Head of caudate nucleus (tissue), 42 donors: Measurements from ENCODE around the gene RXRG.

ENCODE experiments used
- DNase-seq, 42 donors: peaks; one replicate each; pipeline versions ENCODE4 v3.0.0 to v3.0.0-alpha.2; 2020 to 2021; ENCODE audit warnings: mixed read lengths in 7 of 42
- intact Hi-C: fragments of 100-400 bp; cut with DNase I; formaldehyde crosslinking; loops from one replicate; pipeline ENCODE4 v1.15.0; 2022

Gene RXRG

DNA sequence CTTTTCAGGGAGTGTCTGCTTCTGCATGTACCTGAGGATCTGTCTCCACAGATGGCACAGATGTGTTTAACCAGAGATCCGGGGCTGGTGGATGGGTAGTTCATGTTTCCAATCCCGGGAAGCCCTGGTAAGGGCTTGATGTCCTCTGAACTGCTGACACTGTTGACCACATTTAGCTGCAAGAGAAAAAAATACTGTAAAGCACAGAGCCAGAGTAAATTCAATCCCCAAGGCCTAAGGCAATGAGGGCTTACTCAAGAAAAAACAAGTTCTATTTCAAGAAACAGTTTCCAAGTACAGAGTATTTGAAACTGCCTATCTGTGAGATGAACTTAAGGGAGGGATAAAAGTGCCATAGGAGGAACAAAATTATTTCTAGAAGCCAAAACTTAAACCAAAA lies 25.1 kb downstream of the RXRG start:
- intact Hi-C loops, result no loop called here
- no peak for DNase-seq

DNA sequence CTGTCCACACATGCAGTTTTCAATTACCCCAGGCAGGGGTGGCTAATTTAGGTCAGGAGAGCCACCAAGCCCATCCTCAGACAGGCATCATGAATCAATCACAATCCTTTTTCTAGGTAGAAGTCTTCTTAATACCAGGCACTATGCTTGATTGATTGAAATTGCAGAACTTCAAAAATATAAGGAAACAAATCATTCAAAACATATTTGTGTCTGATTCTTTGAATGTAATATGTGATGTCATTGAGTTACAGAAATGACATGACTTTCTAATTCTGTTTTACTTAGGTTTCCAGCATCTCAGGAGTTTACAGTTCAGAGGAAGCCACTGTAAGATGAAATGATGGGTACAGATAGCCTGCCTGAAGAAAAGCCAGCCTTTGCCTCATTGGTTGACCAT lies 26.7 kb downstream of the RXRG start:
- intact Hi-C loops, result no loop called here
- DNase-seq, result no peak

DNA sequence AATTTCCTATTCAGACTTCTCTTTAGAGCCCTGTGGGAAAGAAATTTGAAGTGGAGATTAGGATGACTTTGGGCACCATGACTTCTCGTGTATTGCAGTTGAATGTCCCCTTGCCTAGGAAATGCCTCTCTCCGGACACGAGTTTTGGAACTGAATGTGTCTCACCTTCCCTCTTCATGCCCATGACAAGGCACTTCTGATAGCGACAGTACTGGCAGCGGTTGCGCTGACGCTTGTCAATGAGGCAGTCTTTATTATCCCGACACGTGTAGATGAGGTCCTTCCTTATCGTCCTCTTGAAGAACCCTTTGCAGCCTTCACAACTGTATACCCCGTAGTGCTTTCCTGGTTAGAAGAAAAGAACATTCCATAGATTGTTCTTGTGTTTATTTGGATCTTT lies 28.1 kb downstream of the RXRG start:
- intact Hi-C loops, result no loop called here
- no peak for DNase-seq

DNA sequence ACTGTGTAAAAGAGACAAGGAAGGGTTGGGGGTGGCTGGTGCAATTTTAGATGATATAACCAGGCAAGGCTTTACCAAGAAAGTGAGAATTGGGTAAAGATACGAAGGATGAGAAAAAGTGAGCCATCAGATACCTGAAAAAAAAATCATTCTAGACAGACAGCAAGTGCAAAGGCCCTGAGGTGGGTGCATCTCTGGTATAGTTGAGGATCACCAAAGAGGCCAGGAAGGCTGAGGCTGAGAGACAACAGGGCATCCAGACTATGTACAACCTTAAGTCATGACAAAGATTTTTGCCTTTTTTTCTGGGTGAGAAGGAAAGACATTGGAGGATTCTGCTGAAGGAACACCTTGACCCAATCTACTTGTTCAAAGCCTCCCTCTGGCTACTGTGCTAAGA lies 29.9 kb downstream of the RXRG start:
- intact Hi-C loops, result no loop called here
- no peak for DNase-seq

DNA sequence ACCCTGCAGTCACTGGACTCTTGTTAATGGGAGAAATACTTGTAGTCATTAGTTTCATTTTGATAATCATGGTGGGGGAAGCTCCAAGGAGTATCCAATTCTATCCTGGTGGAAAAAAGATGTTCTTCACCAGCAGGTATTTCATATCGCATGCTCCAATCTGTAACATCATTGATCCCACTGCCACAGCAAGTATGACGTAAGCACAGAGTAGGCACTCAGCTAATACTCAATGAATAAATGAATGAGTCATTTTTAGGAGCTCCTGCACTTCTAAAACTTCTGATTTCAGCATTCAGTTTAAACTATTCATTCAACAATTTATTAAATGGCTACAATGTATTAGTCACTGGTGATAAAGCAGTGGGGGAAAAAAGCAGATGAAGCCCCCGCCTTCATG lies 30.3 kb downstream of the RXRG start:
- no peak for DNase-seq
- intact Hi-C loops, result no loop called here

DNA sequence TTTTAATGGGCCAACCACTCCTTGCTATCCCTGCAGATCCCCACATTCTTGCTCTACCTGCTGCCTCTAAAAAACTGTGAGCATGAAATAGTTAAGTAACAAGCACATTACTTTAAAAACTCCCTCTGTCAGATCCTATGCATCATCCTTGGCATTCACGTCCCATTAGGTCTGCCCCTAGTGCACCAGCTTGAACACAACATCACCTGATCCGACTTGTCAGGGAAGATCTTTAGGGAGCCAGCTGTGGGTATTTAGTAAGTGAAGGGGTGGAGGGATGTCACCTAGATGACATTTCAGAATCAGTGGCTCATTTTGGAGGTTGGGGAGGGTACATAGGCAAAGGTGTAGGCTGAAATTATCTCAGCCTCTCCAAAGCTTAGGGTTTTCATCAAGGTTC lies 33.5 kb downstream of the RXRG start:
- peak in 7 of 42 donors; percentile 16 to 64 (median 38) for DNase-seq
- intact Hi-C loops, result no loop called here

DNA sequence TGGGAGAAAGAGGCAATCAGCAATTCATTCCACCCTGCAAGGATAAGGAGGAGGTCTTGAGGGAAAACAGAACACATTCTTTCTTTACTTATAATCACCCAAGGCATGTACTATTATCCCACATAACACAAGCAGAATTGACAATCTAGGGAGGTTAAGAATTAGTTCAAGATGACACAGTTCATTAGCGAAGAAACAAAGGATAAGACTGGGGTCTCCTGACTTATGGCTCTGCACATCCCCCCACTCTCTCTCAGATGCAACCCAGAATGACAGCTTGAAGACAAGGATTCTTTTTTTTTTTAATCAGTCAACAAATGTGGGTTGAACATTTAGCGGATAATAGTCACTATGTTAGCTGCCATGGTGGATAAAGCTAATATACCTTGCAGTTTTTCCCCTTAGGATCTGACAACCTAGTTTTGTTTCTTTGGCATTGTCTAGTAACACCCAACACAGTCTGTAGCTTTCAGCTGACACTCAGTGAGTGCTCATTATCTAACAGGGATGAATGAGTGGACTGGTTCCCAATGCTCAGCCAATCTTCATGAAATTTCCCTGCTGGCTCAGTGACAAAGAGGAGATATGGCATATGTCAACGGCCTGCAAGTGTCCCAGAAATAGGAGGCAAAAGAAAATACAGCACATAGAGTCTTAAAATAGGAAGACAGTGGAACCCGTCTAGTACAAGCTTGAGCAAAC lies 35.1 kb downstream of the RXRG start:
- intact Hi-C loops, result no loop called here

DNA sequence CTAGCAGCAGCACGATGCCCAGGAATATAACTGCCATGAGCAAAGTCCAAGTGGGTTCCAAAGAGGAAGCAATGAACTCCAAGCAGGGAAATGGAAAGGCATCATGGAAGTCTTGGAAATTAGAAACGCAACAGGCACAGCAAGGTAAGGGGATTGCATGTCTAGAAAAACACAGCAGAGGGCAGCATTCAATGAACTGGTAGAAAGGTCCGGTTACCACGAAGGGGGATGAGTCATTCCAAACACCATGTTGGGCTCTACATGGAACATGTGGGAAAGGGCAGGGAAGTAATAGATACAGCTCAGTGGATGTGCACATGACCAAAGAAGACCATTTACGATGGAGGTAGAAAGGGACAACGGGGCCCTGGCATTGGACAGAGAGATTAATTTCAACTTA lies 36.4 kb downstream of the RXRG start:
- DNase-seq, result peak in 5 of 42 donors; percentile 13 to 55 (median 31)
- intact Hi-C loops, result no loop called here

More for the DNA sequence above, 35.1 kb downstream of the RXRG start:
- no peak for DNase-seq

DNA sequence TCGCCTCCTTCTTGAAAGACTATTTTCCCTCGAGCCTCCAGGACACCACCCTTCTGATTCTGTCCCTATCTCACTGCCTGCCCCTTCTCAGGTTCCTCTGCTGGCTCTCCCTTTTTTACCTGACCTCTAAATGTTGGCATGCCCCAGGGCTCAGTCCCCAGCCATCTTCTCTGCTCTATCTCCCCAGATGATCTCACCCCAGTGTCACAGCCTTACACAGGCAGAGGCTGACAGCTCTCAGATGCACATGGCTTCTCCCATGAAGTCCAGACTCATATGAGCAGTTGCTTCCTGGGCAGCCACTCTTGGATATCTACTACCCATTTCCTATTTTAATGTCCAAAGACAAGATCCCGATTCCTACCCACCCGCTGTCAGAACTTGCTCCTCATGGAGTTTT lies 37.5 kb downstream of the RXRG start:
- DNase-seq, result no peak
- intact Hi-C loops, result no loop called here

DNA sequence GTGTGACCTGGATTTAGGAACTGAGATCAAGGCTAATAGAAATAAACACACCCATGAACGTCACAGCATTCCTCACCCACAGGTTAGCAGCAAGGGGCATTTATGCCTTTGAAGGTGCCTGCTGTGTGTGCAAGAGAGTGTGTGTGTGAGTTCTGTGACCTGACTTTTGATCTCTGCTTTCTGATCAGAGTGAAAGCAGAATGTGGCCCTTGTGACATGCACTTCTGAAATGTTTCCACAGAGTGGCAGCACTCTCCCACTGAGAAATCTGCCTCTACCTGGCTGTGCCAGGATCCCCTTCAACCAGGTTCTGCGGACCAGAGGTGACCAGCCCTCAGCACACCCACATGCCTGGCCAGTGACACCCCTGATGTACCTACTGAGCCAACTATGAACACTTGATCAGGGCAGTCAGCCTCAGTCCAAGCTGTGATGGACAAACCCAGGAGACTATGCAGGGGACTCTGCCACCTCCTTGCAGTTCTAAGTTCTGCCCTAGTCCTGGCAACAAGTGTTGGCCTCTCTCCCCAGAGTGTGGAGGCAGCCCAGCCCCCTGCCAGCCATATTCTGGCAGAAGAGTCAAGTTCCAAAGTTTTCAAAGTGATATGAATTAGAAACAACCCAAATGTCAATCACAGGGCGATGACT lies 41.0 kb downstream of the RXRG start:
- intact Hi-C loops, result no loop called here
- DNase-seq, result peak in 35 of 42 donors; percentile 8 to 74 (median 41)

DNA sequence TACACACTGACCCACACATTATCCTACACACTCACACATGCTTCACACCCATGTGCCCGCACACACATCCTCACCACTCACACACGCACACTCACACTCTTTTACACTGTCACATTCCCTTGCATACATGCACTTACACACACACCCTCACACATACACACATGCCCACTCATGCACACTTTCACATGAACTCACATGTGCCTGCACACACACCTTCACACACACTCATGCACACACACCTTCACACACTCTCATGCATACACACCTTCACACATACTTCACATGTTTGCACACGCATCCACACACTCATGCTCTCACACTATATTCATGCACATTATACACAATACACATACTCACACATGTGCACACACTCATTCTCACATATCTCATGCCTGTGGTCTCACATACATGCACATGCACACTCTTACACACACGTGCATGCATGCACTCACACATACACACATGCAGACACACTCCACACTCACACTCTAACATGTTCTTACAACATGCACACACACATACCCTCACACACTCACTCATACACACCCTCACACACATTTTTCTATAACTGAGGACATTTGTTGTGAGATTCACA lies 42.3 kb downstream of the RXRG start:
- intact Hi-C loops, result no loop called here
- DNase-seq, result no peak

DNA sequence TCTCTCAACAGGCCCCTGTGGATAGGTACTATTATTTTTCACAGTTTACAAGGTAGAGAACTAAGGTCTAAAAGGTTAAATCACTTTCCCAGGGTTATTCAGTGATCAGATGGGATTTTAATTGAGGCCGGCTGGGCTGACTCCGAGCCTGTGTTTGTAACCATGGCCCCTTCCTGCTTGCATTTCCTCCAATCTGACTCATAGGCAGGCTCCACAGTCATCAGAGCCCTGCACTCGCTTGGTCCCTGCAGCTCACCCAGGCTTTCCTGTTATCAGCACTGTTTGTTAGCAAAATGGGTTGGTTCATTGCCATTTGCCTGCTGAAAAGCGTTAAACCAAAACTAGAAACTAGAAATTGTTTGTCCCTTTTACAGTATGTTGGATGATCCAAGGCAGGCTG lies 47.0 kb downstream of the RXRG start:
- DNase-seq, result no peak
- intact Hi-C loops, result loop anchor here (5.0 kb wide), 1 partner anchor 519 kb away; no protein-coding TSS in a partner anchor

DNA sequence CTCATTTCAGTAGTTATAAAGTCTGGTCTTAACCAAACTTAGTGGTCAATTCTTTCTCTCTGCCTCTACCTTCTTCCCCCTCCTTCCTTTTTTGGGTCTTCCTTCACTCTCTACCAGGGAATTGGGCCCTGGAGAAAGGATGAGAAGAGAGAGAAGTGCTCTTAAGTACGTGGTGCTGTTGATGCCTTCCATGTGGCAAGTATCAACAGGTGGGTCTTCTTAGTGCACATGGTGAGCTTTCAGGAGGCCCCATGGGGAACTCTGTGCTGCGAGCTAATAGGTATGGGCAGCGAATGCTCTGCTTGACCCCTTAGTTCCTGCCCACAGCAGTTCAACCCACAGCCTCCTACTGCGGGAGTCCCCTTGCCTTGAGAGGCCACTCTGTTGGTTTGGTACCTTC lies 49.0 kb downstream of the RXRG start:
- intact Hi-C loops, result loop anchor here (5.0 kb wide), 1 partner anchor 521 kb away; no protein-coding TSS in a partner anchor

DNA sequence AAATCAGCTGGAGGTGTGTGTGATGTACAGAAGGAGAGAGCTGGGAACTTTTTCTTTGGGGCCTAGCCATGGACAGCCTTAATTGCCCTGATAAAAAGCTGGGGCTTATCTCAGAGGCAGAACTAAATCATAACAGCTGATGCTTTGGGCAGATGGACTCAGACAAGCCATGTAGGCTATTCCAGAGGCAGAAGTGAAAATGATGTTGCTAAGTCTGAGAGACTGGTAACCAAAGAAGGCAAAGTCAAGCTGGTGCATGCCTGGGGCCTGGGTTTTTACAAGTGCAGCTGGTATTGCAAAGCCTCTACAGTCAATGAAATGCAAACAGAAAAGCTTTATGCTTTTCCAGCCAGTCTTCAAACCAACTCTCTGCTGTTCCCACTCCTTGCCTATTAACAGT lies 49.4 kb downstream of the RXRG start:
- intact Hi-C loops, result loop anchor here (5.0 kb wide), 1 partner anchor 522 kb away; no protein-coding TSS in a partner anchor
- no peak for DNase-seq

More for the DNA sequence above, 49.0 kb downstream of the RXRG start:
- DNase-seq, result no peak

DNA sequence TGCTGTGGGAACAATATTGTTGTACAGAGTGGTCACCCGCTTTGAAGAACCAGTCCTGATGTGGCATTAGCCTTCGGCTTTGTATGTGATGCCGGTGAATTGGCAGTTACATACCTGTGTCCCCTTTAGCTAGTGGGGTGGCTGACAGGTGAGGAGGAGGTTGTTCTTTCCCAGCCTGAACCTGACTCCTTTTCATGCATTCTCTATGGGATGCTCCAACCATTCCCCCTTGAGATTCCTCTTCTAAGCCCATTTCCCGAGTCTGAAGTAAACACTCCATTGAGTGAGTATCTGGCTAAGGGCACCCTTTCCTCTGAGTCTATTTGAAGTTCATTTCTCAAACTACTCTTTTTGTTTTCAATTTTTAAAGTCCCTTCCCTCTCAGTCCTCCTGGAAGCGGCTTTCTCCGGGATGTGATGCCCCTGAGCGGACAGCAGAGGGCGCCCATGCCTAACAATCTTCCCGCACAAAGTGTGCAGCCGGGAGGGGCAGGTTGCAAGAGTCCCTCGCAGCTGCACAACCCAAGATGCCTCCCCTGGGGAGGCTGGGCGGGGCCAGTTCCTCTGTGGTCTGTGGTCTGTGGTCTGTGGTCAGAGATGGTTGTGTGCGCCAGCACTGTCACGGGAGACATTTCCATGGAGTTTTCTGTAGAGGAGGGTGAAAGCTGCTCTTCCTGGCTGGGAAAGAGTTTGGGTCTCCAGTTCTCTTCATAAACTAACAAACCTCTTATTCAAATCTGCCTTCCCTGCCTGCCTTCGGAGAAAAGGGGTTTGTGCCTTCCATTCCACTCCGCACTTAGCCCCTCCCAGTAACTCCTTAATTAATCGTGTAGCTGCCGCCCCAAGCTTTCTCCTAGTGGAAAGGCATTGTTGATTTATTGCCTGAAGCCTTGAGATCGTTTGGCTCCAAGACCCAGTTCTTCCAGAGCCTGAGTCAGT lies 52.0 kb downstream of the RXRG start:
- DNase-seq, result peak; percentile 71 to 92 (median 83)
- intact Hi-C loops, result loop anchor here (5.0 kb wide), 1 partner anchor 204 kb away; no protein-coding TSS in a partner anchor

DNA sequence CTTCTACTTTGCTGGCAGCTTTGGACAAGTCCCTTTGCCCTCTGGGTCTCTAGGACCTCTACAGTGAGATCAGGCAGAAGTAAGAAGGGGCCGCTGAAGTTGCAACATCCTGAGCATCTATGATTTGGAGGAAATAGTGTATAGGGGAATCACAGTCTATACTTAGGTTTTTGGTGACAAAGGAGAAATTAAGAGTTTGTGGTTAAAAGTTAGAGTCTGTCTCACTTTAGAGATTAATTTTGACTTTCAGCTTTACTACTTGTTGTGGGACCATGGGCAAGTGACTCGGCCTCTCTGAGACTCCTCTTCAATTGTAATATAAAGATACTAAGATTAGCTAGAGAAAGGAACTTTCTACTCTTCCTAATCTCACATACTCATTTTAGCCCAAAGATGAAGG lies 55.3 kb downstream of the RXRG start:
- intact Hi-C loops, result loop anchor here (5.0 kb wide), 1 partner anchor 208 kb away; no protein-coding TSS in a partner anchor

DNA sequence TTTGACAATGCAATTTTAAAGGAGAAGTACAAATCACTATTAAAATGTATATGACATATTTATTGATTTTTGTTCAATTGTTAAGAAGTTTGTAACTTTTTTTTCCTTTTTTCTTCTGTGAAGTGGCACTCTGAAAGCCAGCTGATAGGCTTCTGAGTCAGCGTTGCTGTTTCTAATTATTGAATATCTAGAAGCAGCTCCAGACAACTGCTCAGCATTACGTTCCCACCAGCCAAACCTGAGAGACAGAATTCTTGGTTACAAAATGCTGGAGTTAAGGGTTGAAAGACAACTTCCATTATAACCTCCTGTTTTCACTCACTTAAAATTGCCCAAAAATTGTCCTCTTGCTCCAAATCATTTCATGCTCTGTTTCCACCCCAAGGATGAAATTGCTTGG lies 57.0 kb downstream of the RXRG start:
- intact Hi-C loops, result no loop called here

More for the DNA sequence above, 55.3 kb downstream of the RXRG start:
- DNase-seq, result no peak

DNA sequence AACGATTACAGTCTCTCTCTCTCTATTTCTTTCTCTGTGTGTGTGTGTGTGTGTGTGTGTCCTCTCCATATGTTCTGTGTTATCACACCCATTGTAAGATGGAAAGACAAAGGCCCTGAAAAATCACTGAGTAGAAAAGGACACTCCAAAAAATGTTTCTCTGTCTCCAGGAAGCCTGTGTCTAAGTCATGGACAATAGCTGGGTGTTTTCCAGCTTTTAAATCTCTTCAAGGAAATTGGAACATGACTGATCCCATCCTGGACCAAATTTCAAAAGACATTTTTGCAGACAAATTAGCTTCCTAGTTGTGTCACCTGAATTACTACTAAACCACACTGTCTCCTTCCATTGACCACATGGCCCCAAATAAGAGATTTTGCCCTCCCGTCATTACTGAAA lies 57.4 kb downstream of the RXRG start:
- DNase-seq, result no peak
- intact Hi-C loops, result no loop called here

More for the DNA sequence above, 57.0 kb downstream of the RXRG start:
- no peak for DNase-seq
